Mesothelial cell of epicardium (in vitro differentiated cells): ENCODE measurements around the gene CLDN7. TPM values are rescaled to one million over a fixed set of nuclear protein-coding genes. Genes with fewer than 3 reads are reported as not detected.

Source experiments
- DNase-seq, 2 experiments: peaks; one replicate each; pipeline ENCODE4 v3.0.0; 2021; ENCODE audit warnings: low spot score in 2 of 2; ENCODE audit not compliant: unreplicated experiment in 2 of 2
- H3K27ac Mint-ChIP-seq: 2 replicates; pipeline ENCODE4 v1.8.0; 2021; ENCODE audit warnings: mixed read lengths
- H3K27me3 Mint-ChIP-seq: 2 replicates; pipeline ENCODE4 v1.8.0; 2021; ENCODE audit warnings: low read depth, mixed read lengths
- H3K36me3 Mint-ChIP-seq: 2 replicates; pipeline ENCODE4 v1.8.0; 2021; ENCODE audit warnings: mixed read lengths
- H3K4me1 Mint-ChIP-seq: 2 replicates; pipeline ENCODE4 v1.8.0; 2021; ENCODE audit warnings: mixed read lengths
- H3K4me3 Mint-ChIP-seq: 2 replicates; pipeline ENCODE4 v1.8.0; 2021; ENCODE audit warnings: mild to moderate bottlenecking, moderate library complexity, mixed read lengths
- H3K9me3 Mint-ChIP-seq: 2 replicates; pipeline ENCODE4 v1.8.0; 2021; ENCODE audit warnings: mixed read lengths
- CTCF ChIP-seq: fragments of 200-600 bp; sonication (generic); IDR thresholded peaks from one replicate; pipeline ENCODE4 v1.5.0; 2021; ENCODE audit warnings: antibody characterized with exemption; ENCODE audit not compliant: unreplicated experiment
- microRNA-seq: library from miRNA; unstranded; fragments of <30 nt; microRNA quantifications from one replicate; pipeline ENCODE4 v1.2.0, GENCODE V29; 2021; ENCODE audit warnings: inconsistent platforms, mixed read lengths
- total RNA-seq: library from RNA; stranded (reverse); gene quantifications from 3 replicates; pipeline ENCODE4 v1.2.1, GENCODE V29; 2021

Gene CLDN7
- total RNA-seq, 1 donor from 2014 or later: 79.2 TPM

GRCh38 chr17:7211491-7212273 is 50.6 kb downstream of the CLDN7 start:
- Mint-ChIP-seq H3K4me3 (peak overlapping the region; percentile 59), H3K9me3 (no peaks in the 10 kb centered on the region), H3K27ac (peak overlapping the region; percentile 74), H3K27me3 (no peaks in the 10 kb centered on the region), H3K4me1 (peaks cover 71% of the 10 kb centered on the region), H3K36me3 (no peaks in the 10 kb centered on the region)
- no peak for TF ChIP-seq CTCF
- peak in 1 of 2 experiments; percentile 17 for DNase-seq

Small RNA genes lying within 50 kb of the gene (microRNA-seq; reads per million reads assigned to microRNA genes)
- gene MIR324: 8,491 reads per million, percentile 95 among the genes with 10 or more reads in this experiment

Other genes starting within 250 kb of the CLDN7 start
- 154 to 166 TPM (median 159 TPM) in 3 replicates for gene RNASEK, start 249.9 kb downstream of the CLDN7 start, total RNA-seq
- 0.22 to 0.34 TPM in 2 of 3 replicates, not detected in the other for gene BCL6B, start 239.4 kb downstream of the CLDN7 start, total RNA-seq
- 10.4 to 10.7 TPM (median 10.7 TPM) in 3 replicates for gene SLC16A13, start 226.5 kb downstream of the CLDN7 start, total RNA-seq
- 4.1 to 5.1 TPM (median 4.2 TPM) in 3 replicates for gene SLC16A11, start 218.4 kb downstream of the CLDN7 start, total RNA-seq
- gene CLEC10A, start 182.2 kb downstream of the CLDN7 start, total RNA-seq: not detected in 3 replicates
- not detected in 3 replicates for gene ASGR2, start 147.7 kb downstream of the CLDN7 start, total RNA-seq
- 15.9 to 19.7 TPM (median 16.5 TPM) in 3 replicates for gene ASGR1, start 83.1 kb downstream of the CLDN7 start, total RNA-seq
- 59.9 to 62.4 TPM (median 60.2 TPM) in 3 replicates for gene DLG4, start 42.6 kb downstream of the CLDN7 start, total RNA-seq
- 385 to 424 TPM (median 410 TPM) in 3 replicates for gene ACADVL, start 42.5 kb downstream of the CLDN7 start, total RNA-seq
- 87.3 to 96.1 TPM (median 94.0 TPM) in 3 replicates for gene DVL2, start 28.0 kb downstream of the CLDN7 start, total RNA-seq
- gene PHF23, start 23.0 kb downstream of the CLDN7 start, total RNA-seq: 55.4 to 57.1 TPM (median 55.6 TPM) in 3 replicates
- 424 to 451 TPM (median 429 TPM) in 3 replicates for gene GABARAP, start 20.0 kb downstream of the CLDN7 start, total RNA-seq
- 122 to 132 TPM (median 130 TPM) in 3 replicates for gene CTDNEP1, start 10.7 kb downstream of the CLDN7 start, total RNA-seq
- 37.9 to 42.8 TPM (median 42.1 TPM) in 3 replicates for gene ELP5, start 10.3 kb downstream of the CLDN7 start, total RNA-seq
- 1.6 to 1.8 TPM (median 1.6 TPM) in 3 replicates for gene SLC2A4, start 19.2 kb upstream of the CLDN7 start, total RNA-seq
- 1.9 to 3.3 TPM (median 2.2 TPM) in 3 replicates for gene YBX2, start 32.2 kb upstream of the CLDN7 start, total RNA-seq
- gene EIF5A, start 45.1 kb upstream of the CLDN7 start, total RNA-seq: 265 to 278 TPM (median 273 TPM) in 3 replicates
- 42.1 to 52.4 TPM (median 46.2 TPM) in 3 replicates for gene GPS2, start 52.9 kb upstream of the CLDN7 start, total RNA-seq
- gene NEURL4, start 66.9 kb upstream of the CLDN7 start, total RNA-seq: 52.8 to 56.7 TPM (median 55.1 TPM) in 3 replicates
- gene ACAP1, start 74.1 kb upstream of the CLDN7 start, total RNA-seq: 8.9 to 10.9 TPM (median 9.1 TPM) in 3 replicates
- 17.3 to 18.8 TPM (median 17.7 TPM) in 3 replicates for gene KCTD11, start 89.7 kb upstream of the CLDN7 start, total RNA-seq
- gene TMEM95, start 92.7 kb upstream of the CLDN7 start, total RNA-seq: 0.18 to 0.42 TPM in 2 of 3 replicates, not detected in the other
- gene TNK1, start 118.6 kb upstream of the CLDN7 start, total RNA-seq: 8.2 to 9.9 TPM (median 9.0 TPM) in 3 replicates
- gene PLSCR3, start 132.0 kb upstream of the CLDN7 start, total RNA-seq: 67.4 to 69.3 TPM (median 68.4 TPM) in 3 replicates
- gene TMEM256, start 141.6 kb upstream of the CLDN7 start, total RNA-seq: 65.7 to 78.3 TPM (median 69.4 TPM) in 3 replicates
- gene NLGN2, start 145.4 kb upstream of the CLDN7 start, total RNA-seq: 88.0 to 97.5 TPM (median 90.8 TPM) in 3 replicates
- 0.38 TPM in 1 of 3 replicates, not detected in the others for gene SPEM1, start 157.8 kb upstream of the CLDN7 start, total RNA-seq
- gene SPEM2, start 163.1 kb upstream of the CLDN7 start, total RNA-seq: not detected in 3 replicates
- not detected in 3 replicates for gene SPEM3, start 166.4 kb upstream of the CLDN7 start, total RNA-seq
- 9.7 to 10.2 TPM (median 10.2 TPM) in 3 replicates for gene TMEM102, start 173.0 kb upstream of the CLDN7 start, total RNA-seq
- gene FGF11, start 177.0 kb upstream of the CLDN7 start, total RNA-seq: 24.8 to 26.8 TPM (median 26.5 TPM) in 3 replicates
- 15.9 to 17.7 TPM (median 16.0 TPM) in 3 replicates for gene CHRNB1, start 182.6 kb upstream of the CLDN7 start, total RNA-seq
- 36.4 to 40.1 TPM (median 39.7 TPM) in 3 replicates for gene ZBTB4, start 217.2 kb upstream of the CLDN7 start, total RNA-seq
- gene SLC35G6, start 219.0 kb upstream of the CLDN7 start, total RNA-seq: not detected in 3 replicates
- gene POLR2A, start 221.9 kb upstream of the CLDN7 start, total RNA-seq: 195 to 208 TPM (median 204 TPM) in 3 replicates